GM12865 (cell line): Measurements from ENCODE around the gene NODAL.

ENCODE experiments used
- DNase-seq: peaks from one replicate; pipeline ENCODE4 v3.0.0; 2010; ENCODE audit warnings: low read depth
- H3K4me3 ChIP-seq: 2 replicates; pipeline ENCODE4 v1.5.1; 2011; ENCODE audit warnings: mild to moderate bottlenecking, low read depth, low read length, control low read depth
- CTCF ChIP-seq: IDR thresholded peaks from 2 replicates; pipeline ENCODE4 v1.5.1; 2011; ENCODE audit warnings: low read length, control low read depth, low read depth, inconsistent platforms; ENCODE audit not compliant: insufficient read depth; ENCODE audit errors: missing control alignments

NODAL gene

GRCh38 chr10:70440296-70441160, 953 bp downstream of the NODAL start:
- no peak overlapping the region for H3K4me3 ChIP-seq
- TF ChIP-seq CTCF, result no peak
- no peak for DNase-seq

GRCh38 chr10:70437721-70438120, 3.8 kb downstream of the NODAL start:
- TF ChIP-seq CTCF, result no peak
- no peak for DNase-seq

GRCh38 chr10:70435241-70436085, 6.0 kb downstream of the NODAL start:
- H3K4me3 ChIP-seq, result no peak overlapping the region
- no peak for DNase-seq
- TF ChIP-seq CTCF, result no peak

More at GRCh38 chr10:70437721-70438120, 3.8 kb downstream of the NODAL start:
- H3K4me3 ChIP-seq, result no peak overlapping the region

GRCh38 chr10:70433581-70434280, 7.8 kb downstream of the NODAL start:
- H3K4me3 ChIP-seq, result no peak overlapping the region
- TF ChIP-seq CTCF, result no peak
- DNase-seq, result no peak

- H3K4me3 ChIP-seq, result no peak overlapping the region
- DNase-seq, result peak; percentile 29
- TF ChIP-seq CTCF, result no peak
These were observed 8.8 kb downstream of the NODAL start for GRCh38 chr10:70432561-70433263.

- no peak for TF ChIP-seq CTCF
- H3K4me3 ChIP-seq, result no peak overlapping the region
- DNase-seq, result no peak
These were observed 9.4 kb downstream of the NODAL start for GRCh38 chr10:70432101-70432500.
